K562 (cell line): ENCODE results near the gene CALML6. TPM values are rescaled to one million over a fixed set of nuclear protein-coding genes. Genes with fewer than 3 reads are reported as not detected.

Experiments
- ARID3B ChIP-seq: fragments of 250-450 bp; sonication (Bioruptor Pico); IDR thresholded peaks from 2 replicates; pipeline ENCODE4 v1.4.0; 2020; ENCODE audit warnings: borderline replicate concordance
- ATF7 ChIP-seq: fragments of 450-650 bp; IDR thresholded peaks from 2 replicates; pipeline ENCODE4 v1.7.1; 2014; ENCODE audit warnings: mild to moderate bottlenecking, moderate library complexity
- CHAMP1 ChIP-seq: fragments of 450-650 bp; IDR thresholded peaks from 2 replicates; pipeline ENCODE4 v1.6.1; 2016; ENCODE audit warnings: mild to moderate bottlenecking
- FIP1L1 ChIP-seq: fragments of 200-400 bp; formaldehyde crosslinking; IDR thresholded peaks from 2 replicates; pipeline ENCODE4 v1.6.1; 2018; ENCODE audit warnings: mild to moderate bottlenecking, low read depth, low read length; ENCODE audit not compliant: poor library complexity, severe bottlenecking
- MCM3 ChIP-seq: fragments of 450-650 bp; IDR thresholded peaks from 2 replicates; pipeline ENCODE4 v1.6.1; 2016
- MLLT1 ChIP-seq, 2 experiments: fragments of 450-650 bp; IDR thresholded peaks; 2 replicates each; pipeline ENCODE4 v1.6.1; 2016
- NCOA2 ChIP-seq, 2 experiments: fragments of 450-650 bp; IDR thresholded peaks; 2 replicates each; pipeline ENCODE4 v1.6.1; 2018; ENCODE audit warnings: mild to moderate bottlenecking in 2 of 2, moderate library complexity in 1 of 2; ENCODE audit not compliant: partially characterized antibody in 2 of 2
- NFIC ChIP-seq: fragments of 450-650 bp; IDR thresholded peaks from 2 replicates; pipeline ENCODE4 v1.6.1; 2017; ENCODE audit warnings: mild to moderate bottlenecking, inconsistent platforms
- RAD51 ChIP-seq: fragments of 450-650 bp; IDR thresholded peaks from 2 replicates; pipeline ENCODE4 v1.7.1; 2016; ENCODE audit warnings: low read depth, mild to moderate bottlenecking, borderline replicate concordance
- TARDBP ChIP-seq: fragments of 450-650 bp; IDR thresholded peaks from 2 replicates; pipeline ENCODE4 v1.6.1; 2016
- TCF7L2 ChIP-seq: fragments of 150-350 bp; IDR thresholded peaks from 2 replicates; pipeline ENCODE4 v1.6.1; 2016; ENCODE audit warnings: low read depth, mild to moderate bottlenecking, low read length, moderate library complexity
- TSHZ1 ChIP-seq: fragments of 250-450 bp; sonication (Bioruptor Pico); IDR thresholded peaks from 2 replicates; pipeline ENCODE4 v1.4.0; 2020; ENCODE audit warnings: mild to moderate bottlenecking, moderate library complexity
- ZNF511 ChIP-seq: sonication (generic); formaldehyde crosslinking; IDR thresholded peaks from 2 replicates; pipeline ENCODE4 v1.8.0; 2022; ENCODE audit warnings: mild to moderate bottlenecking, missing genetic modification reagents
- ZNF639 ChIP-seq, 2 experiments: fragments of 200-800 bp in 1 of 2; sonication (Bioruptor generic) in 1 of 2; sonication (generic) in 1 of 2; formaldehyde crosslinking in 1 of 2; IDR thresholded peaks in 1 of 2; conservative IDR thresholded peaks in 1 of 2; 2 replicates each; pipeline versions ENCODE4 v1.5.0 to v1.6.1; 2016 to 2020; ENCODE audit warnings: missing compliant biosample characterization in 1 of 2, missing genetic modification characterization in 1 of 2, missing genetic modification reagents in 1 of 2
- polyA plus RNA-seq, 8 experiments: library from polyadenylated mRNA; depleted of rRNA in 4 of 8; stranded (reverse) in 5 of 8; unstranded in 3 of 8; fragments of >200 nt; fragmentation: Nextera tagmentation in 2 of 8; fragmentation: Illumina TruSeq in 1 of 8; extraction: Ambion mirVana in 2 of 8; extraction: Trizol in 1 of 8; gene quantifications; 2 replicates each; pipeline versions ENCODE4 v1.2.1 to v1.2.3, GENCODE V29; 2011 to 2014; ENCODE audit warnings: inconsistent platforms in 1 of 8, missing spikeins in 1 of 8
- total RNA-seq, 7 experiments: library from RNA; depleted of rRNA in 6 of 7; stranded (reverse); fragments of >200 nt in 6 of 7; fragmentation: Illumina TruSeq in 2 of 7; extraction: Trizol in 2 of 7; gene quantifications; 2 replicates each; pipeline versions ENCODE4 v1.2.1 to v1.2.3, GENCODE V29; 2011 to 2021; ENCODE audit warnings: low replicate concordance in 1 of 7

The CALML6 gene
- total and polyA plus RNA-seq, 9 of the 15 experiments (the other 6 are each of a cell fraction or from before 2014, with no cell fraction given) = 0.14 TPM; not detected in 8

- no peak for TF ChIP-seq TSHZ1 (CRISPR knock-in tag)
- peak; percentile 8 for TF ChIP-seq FIP1L1
- TF ChIP-seq MCM3 = no peak
- TF ChIP-seq ATF7 = peak; percentile 81
- TF ChIP-seq NFIC = 0 out of 2 replicates have a peak, but pooled peaks have one; percentile 18
- TF ChIP-seq CHAMP1 = no peak
- TF ChIP-seq ARID3B = no peak
- no peak for TF ChIP-seq RAD51
- no peak; the same call in 1 of the 2 replicates for TF ChIP-seq TARDBP
- peak; percentile 36; the same call in 1 of the 2 replicates for TF ChIP-seq ZNF511
- no peak for TF ChIP-seq NCOA2 (IDR thresholded peaks at IDR 0.05; ENCODE audit: partially characterized antibody in 2 of 2)
- TF ChIP-seq ZNF639 (CRISPR knock-in tag; conservative IDR thresholded peaks at IDR 0.05 in 1 of 2, IDR thresholded peaks at IDR 0.05 in 1 of 2) = no peak
- TF ChIP-seq TCF7L2 = no peak
- TF ChIP-seq MLLT1 (IDR thresholded peaks at IDR 0.05) = peak in 1 of 2 experiments; percentile 29; a peak in 1 of 4 replicates
Observed at GRCh38 chr1:1906185-1907097, 8.6 kb upstream of the CALML6 start (continued).
